ENCODE measurements around the gene RICTOR.

Gene RICTOR

GRCh38 chr5:38935437-38935836 lies 138.8 kb downstream of the RICTOR start:
- TF ChIP-seq CREB5 (CRISPR knock-in tag; IDR thresholded peaks at IDR 0.05; ENCODE audit: low read depth) (no peak), ZFP30 (CRISPR knock-in tag; IDR thresholded peaks at IDR 0.05) (no peak), RARB (CRISPR knock-in tag; IDR thresholded peaks at IDR 0.05) (no peak), PATZ1 (CRISPR knock-in tag; IDR thresholded peaks at IDR 0.05; ENCODE audit: borderline replicate concordance) (no peak), POU6F1 (CRISPR knock-in tag; IDR thresholded peaks at IDR 0.05; ENCODE audit: borderline replicate concordance, low read depth) (no peak), TSHZ2 (CRISPR knock-in tag; IDR thresholded peaks at IDR 0.05) (no peak), BACH2 (CRISPR knock-in tag; IDR thresholded peaks at IDR 0.05; ENCODE audit: borderline replicate concordance) (no peak), CSRNP3 (CRISPR knock-in tag; IDR thresholded peaks at IDR 0.05) (no peak), PPARA (CRISPR knock-in tag; IDR thresholded peaks at IDR 0.05; ENCODE audit: borderline replicate concordance) (no peak), CSDC2 (CRISPR knock-in tag; IDR thresholded peaks at IDR 0.05) (no peak), ZC3H10 (CRISPR knock-in tag; IDR thresholded peaks at IDR 0.05) (no peak), ZNF70 (CRISPR knock-in tag; IDR thresholded peaks at IDR 0.05) (no peak), ZFP3 (CRISPR knock-in tag; IDR thresholded peaks at IDR 0.05) (no peak), SNAI2 (CRISPR knock-in tag; IDR thresholded peaks at IDR 0.05) (no peak), TCF4 (CRISPR knock-in tag; IDR thresholded peaks at IDR 0.05; ENCODE audit: borderline replicate concordance) (no peak), ISL1 (CRISPR knock-in tag; IDR thresholded peaks at IDR 0.05) (no peak), ZNF8 (CRISPR knock-in tag; IDR thresholded peaks at IDR 0.05) (no peak), OSR1 (CRISPR knock-in tag; IDR thresholded peaks at IDR 0.05) (no peak)
- ATAC-seq, result no peak

- TF ChIP-seq TCF4 (CRISPR knock-in tag; IDR thresholded peaks at IDR 0.05; ENCODE audit: borderline replicate concordance) (no peak), SNAI2 (CRISPR knock-in tag; IDR thresholded peaks at IDR 0.05) (no peak), ARNTL (CRISPR knock-in tag; IDR thresholded peaks at IDR 0.05; ENCODE audit: borderline replicate concordance, low read depth) (no peak), ISL1 (CRISPR knock-in tag; IDR thresholded peaks at IDR 0.05) (no peak), CSRNP3 (CRISPR knock-in tag; IDR thresholded peaks at IDR 0.05) (no peak), ZC3H10 (CRISPR knock-in tag; IDR thresholded peaks at IDR 0.05) (no peak), TSHZ2 (CRISPR knock-in tag; IDR thresholded peaks at IDR 0.05) (no peak), BACH2 (CRISPR knock-in tag; IDR thresholded peaks at IDR 0.05; ENCODE audit: borderline replicate concordance) (no peak), CREB5 (CRISPR knock-in tag; IDR thresholded peaks at IDR 0.05; ENCODE audit: low read depth) (no peak)
- no peak for ATAC-seq
Observed at GRCh38 chr5:38932854-38933408, 141.3 kb downstream of the RICTOR start.

All from SK-N-SH treated with all-trans-retinoic acid at 6 μM for 48 hours (cell line).